Activated naive CD4-positive, alpha-beta T cell treated with anti-CD3 and anti-CD28 coated beads, Interleukin-2, amount 10 ng/mL, durations not matched to agents 7 days and 5 days (primary cell): ENCODE data around the gene CTSH.
"Not testable (repeated sequence)": the region's sequence is repeated elsewhere in the genome, so short reads cannot be mapped to it uniquely, and the experiment has no call there.

Experiments used
- CTCF ChIA-PET: fragments of 350-600 bp; sonication (Branson Sonifier 250); formaldehyde crosslinking; loops from one replicate; lab custom pipeline; 2021; ENCODE audit warnings: antibody characterized with exemption; lab: Charles Lee
- DNase-seq: peaks from one replicate; pipeline ENCODE4 v3.0.0-alpha.2; 2020
- H3K27ac Mint-ChIP-seq: one replicate; pipeline ENCODE4 v1.8.0; 2021; ENCODE audit warnings: mild to moderate bottlenecking, moderate library complexity, mixed read lengths
- H3K27me3 Mint-ChIP-seq: one replicate; pipeline ENCODE4 v1.8.0; 2021; ENCODE audit warnings: mild to moderate bottlenecking, mixed read lengths
- H3K36me3 Mint-ChIP-seq: one replicate; pipeline ENCODE4 v1.8.0; 2021; ENCODE audit warnings: mixed read lengths
- H3K4me1 Mint-ChIP-seq: one replicate; pipeline ENCODE4 v1.8.0; 2021; ENCODE audit warnings: mixed read lengths
- H3K4me3 Mint-ChIP-seq: one replicate; pipeline ENCODE4 v1.8.0; 2021; ENCODE audit warnings: mild to moderate bottlenecking, moderate library complexity, mixed read lengths
- H3K9me3 Mint-ChIP-seq: one replicate; pipeline ENCODE4 v1.8.0; 2021; ENCODE audit warnings: mixed read lengths

Gene CTSH

DNA sequence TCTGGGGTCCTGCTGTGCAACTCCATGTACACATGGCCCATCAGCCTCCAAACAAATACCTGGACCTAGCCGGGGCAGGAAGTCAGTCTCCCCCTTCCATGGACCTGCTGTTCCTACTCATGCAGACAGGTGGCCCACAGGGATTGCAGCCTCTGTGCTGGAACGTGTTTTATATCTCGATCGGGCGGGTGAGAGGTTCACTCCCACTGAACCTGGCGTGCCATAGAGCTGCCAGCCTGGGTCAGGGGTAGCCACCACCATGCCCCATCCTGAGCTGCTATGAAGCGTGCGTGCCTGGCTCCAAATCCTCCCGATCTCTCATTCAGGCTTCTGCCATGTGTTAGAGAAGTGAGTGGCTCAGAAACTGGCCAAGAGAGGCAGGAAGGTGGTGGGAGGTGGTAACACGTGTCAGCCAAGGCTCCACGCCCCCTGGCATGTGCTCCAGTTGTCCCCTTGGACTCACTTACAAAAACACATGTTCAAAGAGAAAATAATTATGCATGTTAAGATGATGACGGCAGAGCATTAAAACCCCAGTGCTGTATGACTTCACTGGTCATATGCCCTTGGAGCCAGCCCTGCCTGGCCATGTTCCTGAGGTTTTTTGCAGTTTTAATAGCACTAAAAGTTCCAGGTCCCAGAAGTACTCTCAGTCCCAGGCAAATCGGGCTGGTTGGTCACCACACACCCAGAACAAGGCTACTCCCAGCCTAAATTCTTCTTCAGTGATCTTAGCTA, 30.6 kb downstream of the CTSH start:
- no peak for DNase-seq
- Mint-ChIP-seq H3K4me3 (no peak overlapping the region), H3K9me3 (no peaks in the 10 kb centered on the region), H3K27me3 (no peaks in the 10 kb centered on the region), H3K27ac (no peak overlapping the region), H3K36me3 (peaks cover 48% of the 10 kb centered on the region), H3K4me1 (peaks cover 31% of the 10 kb centered on the region)
- CTCF ChIA-PET: interaction anchor here (0.6 to 1.7 kb wide), 4 partner anchors 8 to 281 kb away, joined by 3 to 6 read pairs (median 3); no protein-coding TSS in a partner anchor

DNA sequence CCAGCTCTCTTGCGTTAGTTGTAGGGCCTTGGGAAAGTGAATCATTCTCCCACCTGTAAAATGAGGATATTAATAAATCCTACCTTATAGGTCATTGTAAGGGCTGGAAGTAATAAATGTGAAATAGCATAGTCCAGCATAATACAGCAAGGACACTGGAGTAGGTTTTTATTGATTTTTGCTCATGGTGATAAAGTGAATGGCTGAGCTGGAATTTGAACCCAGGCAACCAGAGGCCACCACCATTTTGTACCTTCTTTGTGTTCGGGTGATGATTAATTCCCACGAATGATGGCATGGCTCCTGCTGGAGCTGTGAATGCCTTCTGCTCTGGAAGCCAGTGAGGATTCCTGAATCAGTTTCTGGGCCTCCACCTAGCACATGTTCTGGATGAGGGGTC, 31.8 kb downstream of the CTSH start:
- peaks cover 47% of the 10 kb centered on the region for H3K36me3 Mint-ChIP-seq
- H3K9me3 Mint-ChIP-seq: no peaks in the 10 kb centered on the region
- DNase-seq: no peak
- no peak overlapping the region for H3K27ac Mint-ChIP-seq
- H3K27me3 Mint-ChIP-seq: no peaks in the 10 kb centered on the region
- peaks cover 33% of the 10 kb centered on the region for H3K4me1 Mint-ChIP-seq
- CTCF ChIA-PET: interaction anchor here (1.4 to 7.5 kb wide), 2 partner anchors 66 to 113 kb away, joined by 3 to 36 read pairs; no protein-coding TSS in a partner anchor
- no peak overlapping the region for H3K4me3 Mint-ChIP-seq

DNA sequence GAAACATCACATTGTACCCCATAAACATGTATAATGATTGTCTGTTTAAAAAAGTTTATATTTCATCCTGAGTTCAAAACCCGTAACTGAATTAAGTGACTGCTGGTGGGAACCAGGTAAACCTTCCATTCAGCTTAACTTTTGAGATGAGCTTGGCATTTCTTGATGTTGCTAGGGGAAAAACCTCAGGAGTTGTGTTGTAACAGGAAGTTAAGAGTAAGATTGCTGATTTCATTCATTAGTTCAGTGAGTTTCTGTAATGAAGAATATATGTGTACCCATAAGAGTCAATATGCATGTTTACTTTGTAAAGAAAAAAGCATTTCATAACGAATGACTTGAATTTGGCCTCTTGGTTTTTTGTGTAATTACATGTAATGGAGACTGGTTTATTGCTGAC, 32.5 kb downstream of the CTSH start:
- Mint-ChIP-seq H3K4me3 (no peak overlapping the region), H3K27me3 (no peaks in the 10 kb centered on the region), H3K9me3 (no peaks in the 10 kb centered on the region), H3K27ac (peak overlapping the region; percentile 67), H3K36me3 (peaks cover 50% of the 10 kb centered on the region), H3K4me1 (peaks cover 33% of the 10 kb centered on the region)
- CTCF ChIA-PET: interaction anchor here (1.4 to 7.5 kb wide), 2 partner anchors 67 to 113 kb away, joined by 3 to 36 read pairs; no protein-coding TSS in a partner anchor
- no peak for DNase-seq

DNA sequence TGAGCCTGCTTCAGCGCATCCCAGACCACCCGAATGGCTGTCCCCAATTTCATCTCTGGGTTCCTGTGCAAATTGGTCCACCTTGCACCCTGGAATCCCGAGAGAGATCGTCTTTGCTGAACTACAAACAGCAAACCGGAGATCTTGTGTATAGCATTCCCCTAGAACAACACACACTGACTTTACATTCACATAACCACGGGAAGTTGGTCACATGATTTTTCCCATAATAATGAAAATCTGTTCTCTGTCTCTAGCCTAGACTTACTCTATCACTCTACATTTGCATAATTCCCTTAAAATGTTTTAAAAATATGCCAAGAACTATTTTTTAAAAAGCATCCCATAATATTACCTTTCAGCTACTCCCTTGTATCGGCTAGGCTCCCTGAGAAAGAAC, 34.6 kb downstream of the CTSH start:
- CTCF ChIA-PET: interaction anchor here (0.8 to 7.5 kb wide), 7 partner anchors 30 to 274 kb away, joined by 3 to 36 read pairs (median 7); no protein-coding TSS in a partner anchor
- no peak for DNase-seq
- H3K27me3 Mint-ChIP-seq: no peaks in the 10 kb centered on the region
- H3K4me1 Mint-ChIP-seq: peaks cover 33% of the 10 kb centered on the region
- H3K27ac Mint-ChIP-seq: peak overlapping the region; percentile 5
- H3K36me3 Mint-ChIP-seq: peaks cover 61% of the 10 kb centered on the region
- no peaks in the 10 kb centered on the region for H3K9me3 Mint-ChIP-seq
- no peak overlapping the region for H3K4me3 Mint-ChIP-seq

DNA sequence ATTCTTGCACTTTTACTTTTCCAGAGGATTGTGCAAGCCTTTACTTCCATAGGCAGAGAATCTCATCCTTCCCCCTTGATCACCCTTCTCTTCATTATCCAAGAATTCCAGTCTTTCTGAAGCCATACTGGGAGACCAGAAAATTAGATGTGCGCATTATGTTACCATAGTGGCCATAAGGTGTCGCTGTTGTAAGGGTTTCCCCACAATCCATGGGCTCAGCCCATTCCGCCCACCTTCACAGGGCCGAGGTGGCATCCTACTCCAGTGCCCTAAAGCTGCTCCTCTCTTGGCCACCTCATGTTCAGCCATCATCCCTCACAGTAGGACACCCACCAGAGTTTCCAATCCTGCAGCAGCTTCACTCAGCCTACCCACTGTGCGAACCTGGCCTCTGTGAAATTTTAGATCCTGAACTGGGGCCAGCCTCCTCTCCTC, 35.0 kb downstream of the CTSH start:
- H3K36me3 Mint-ChIP-seq: peaks cover 63% of the 10 kb centered on the region
- CTCF ChIA-PET: interaction anchor here (0.9 to 7.5 kb wide), 11 partner anchors 14 to 275 kb away, joined by 3 to 36 read pairs (median 7); no protein-coding TSS in a partner anchor
- DNase-seq: peak; percentile 47
- H3K27me3 Mint-ChIP-seq: no peaks in the 10 kb centered on the region
- H3K27ac Mint-ChIP-seq: peak overlapping the region; percentile 5
- no peak overlapping the region for H3K4me3 Mint-ChIP-seq
- peaks cover 33% of the 10 kb centered on the region for H3K4me1 Mint-ChIP-seq
- no peaks in the 10 kb centered on the region for H3K9me3 Mint-ChIP-seq

DNA sequence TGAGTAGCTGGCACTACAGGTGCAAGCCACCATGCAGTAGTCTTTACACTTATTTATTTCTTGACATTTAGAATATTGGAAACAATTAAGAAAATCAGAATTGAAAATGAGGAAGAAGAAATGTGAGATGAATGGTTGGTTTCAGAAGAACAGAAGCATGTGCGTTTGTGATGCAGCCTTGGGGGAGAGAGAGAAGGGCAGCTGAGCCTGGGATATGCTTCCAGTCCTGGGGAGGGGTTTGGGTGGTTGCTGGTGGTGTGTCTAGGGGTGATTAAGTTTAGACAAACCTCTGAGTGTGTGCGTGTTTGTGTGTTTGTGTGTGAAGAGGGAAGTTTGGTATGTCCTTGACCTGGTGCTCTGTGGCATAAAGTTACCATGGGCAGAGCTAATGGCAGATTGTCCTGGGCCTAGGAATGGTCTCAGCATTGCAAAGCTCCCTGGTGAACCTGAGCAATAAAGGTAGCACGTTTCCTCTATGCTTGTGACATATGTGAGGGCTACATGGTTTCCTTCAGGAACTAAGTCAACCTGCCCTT, 35.6 kb downstream of the CTSH start:
- Mint-ChIP-seq H3K4me1 (peaks cover 33% of the 10 kb centered on the region), H3K36me3 (peaks cover 65% of the 10 kb centered on the region), H3K27me3 (no peaks in the 10 kb centered on the region), H3K4me3 (no peak overlapping the region), H3K27ac (no peak overlapping the region), H3K9me3 (no peaks in the 10 kb centered on the region)
- CTCF ChIA-PET: interaction anchor here (0.9 to 7.5 kb wide), 15 partner anchors 12 to 275 kb away, joined by 3 to 36 read pairs (median 4); no protein-coding TSS in a partner anchor
- DNase-seq: no peak

DNA sequence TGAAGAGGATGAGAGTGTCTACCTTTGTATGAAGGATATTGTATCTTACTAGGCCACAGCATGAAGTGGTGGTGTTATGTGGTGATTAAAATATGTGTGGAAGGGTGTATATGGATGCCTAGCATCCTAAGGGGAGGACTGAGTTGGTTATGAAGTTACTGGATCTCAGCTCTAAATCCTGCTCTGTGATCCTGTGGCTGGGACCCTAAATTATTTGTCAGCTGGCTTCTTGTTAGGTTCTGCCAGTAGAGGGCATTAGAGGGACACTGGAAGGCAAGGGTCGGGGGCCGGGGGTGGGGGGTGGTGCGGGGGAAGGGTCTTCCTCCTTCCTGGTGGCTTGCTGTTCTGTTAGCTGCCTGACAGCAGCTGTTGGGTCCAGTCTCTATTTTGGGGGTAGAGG, 37.3 kb downstream of the CTSH start:
- Mint-ChIP-seq H3K4me3 (no peak overlapping the region), H3K27me3 (no peaks in the 10 kb centered on the region), H3K27ac (no peak overlapping the region), H3K9me3 (no peaks in the 10 kb centered on the region), H3K4me1 (peaks cover 29% of the 10 kb centered on the region), H3K36me3 (peaks cover 62% of the 10 kb centered on the region)
- DNase-seq: no peak
- CTCF ChIA-PET: interaction anchor here (1.3 to 7.5 kb wide), 6 partner anchors 8 to 277 kb away, joined by 4 to 36 read pairs (median 7); no protein-coding TSS in a partner anchor

DNA sequence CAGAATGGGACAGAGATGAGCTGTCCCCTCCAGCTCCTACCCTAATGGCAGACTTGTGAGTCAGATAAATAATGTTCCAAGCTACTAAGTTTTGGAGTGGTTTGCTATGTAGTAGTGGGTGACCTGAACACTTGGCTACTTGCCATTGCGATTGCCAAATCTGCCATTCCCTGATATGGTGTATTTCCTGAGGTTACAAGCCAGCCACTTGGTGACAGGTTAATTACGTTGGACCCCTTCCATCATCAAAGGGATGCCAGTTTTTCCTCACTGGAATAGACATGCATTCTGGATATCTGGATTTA, 38.6 kb downstream of the CTSH start:
- no peak overlapping the region for H3K27ac Mint-ChIP-seq
- CTCF ChIA-PET: interaction anchor here (1.1 to 7.5 kb wide), 6 partner anchors 9 to 278 kb away, joined by 3 to 36 read pairs (median 6); no protein-coding TSS in a partner anchor
- no peak overlapping the region for H3K4me3 Mint-ChIP-seq
- no peaks in the 10 kb centered on the region for H3K27me3 Mint-ChIP-seq
- no peaks in the 10 kb centered on the region for H3K9me3 Mint-ChIP-seq
- no peak for DNase-seq
- H3K4me1 Mint-ChIP-seq: peaks cover 25% of the 10 kb centered on the region
- H3K36me3 Mint-ChIP-seq: peaks cover 61% of the 10 kb centered on the region

DNA sequence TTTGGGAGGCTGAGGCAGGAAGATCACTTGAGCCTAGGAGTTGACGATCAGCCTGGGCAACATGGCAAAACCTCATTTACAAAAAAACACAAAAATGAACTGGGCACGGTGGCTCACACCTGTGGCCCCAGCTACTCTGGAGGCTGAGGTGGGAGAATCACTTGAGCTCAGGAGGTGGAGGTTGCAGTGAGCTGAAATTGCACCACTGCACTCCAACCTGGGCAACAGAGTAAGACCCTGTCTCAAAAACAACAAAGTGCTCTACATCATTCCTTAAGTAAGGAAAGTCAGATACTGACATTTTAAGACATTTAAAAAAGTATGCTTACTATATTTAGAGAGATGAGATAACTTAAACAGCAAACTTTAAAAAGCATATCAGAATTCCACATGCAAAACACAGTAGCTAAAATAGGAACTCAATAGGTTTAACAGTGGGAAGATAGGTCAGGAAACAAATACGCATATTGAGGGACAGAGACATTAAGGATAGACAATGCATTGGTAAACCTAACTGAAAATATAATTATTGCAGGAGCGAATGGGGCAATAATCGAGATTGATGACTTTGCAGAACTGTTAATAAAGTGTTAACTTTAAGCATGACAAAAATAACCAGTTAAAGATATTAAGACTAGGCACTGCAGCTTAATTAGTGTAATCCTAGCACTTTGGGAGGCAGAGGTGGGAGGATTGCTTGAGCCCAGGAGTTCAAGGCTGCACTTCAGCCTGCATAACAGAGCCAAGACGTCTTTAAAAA, 40.1 kb downstream of the CTSH start:
- no peak for DNase-seq
- Mint-ChIP-seq H3K36me3 (peaks cover 53% of the 10 kb centered on the region), H3K27me3 (no peaks in the 10 kb centered on the region), H3K9me3 (no peaks in the 10 kb centered on the region), H3K4me1 (peaks cover 12% of the 10 kb centered on the region), H3K27ac (peak overlapping the region; percentile 19), H3K4me3 (no peak overlapping the region)
- CTCF ChIA-PET: interaction anchor here (0.8 to 4.8 kb wide), 3 partner anchors 10 to 101 kb away, joined by 3 to 30 read pairs (median 3); no protein-coding TSS in a partner anchor

DNA sequence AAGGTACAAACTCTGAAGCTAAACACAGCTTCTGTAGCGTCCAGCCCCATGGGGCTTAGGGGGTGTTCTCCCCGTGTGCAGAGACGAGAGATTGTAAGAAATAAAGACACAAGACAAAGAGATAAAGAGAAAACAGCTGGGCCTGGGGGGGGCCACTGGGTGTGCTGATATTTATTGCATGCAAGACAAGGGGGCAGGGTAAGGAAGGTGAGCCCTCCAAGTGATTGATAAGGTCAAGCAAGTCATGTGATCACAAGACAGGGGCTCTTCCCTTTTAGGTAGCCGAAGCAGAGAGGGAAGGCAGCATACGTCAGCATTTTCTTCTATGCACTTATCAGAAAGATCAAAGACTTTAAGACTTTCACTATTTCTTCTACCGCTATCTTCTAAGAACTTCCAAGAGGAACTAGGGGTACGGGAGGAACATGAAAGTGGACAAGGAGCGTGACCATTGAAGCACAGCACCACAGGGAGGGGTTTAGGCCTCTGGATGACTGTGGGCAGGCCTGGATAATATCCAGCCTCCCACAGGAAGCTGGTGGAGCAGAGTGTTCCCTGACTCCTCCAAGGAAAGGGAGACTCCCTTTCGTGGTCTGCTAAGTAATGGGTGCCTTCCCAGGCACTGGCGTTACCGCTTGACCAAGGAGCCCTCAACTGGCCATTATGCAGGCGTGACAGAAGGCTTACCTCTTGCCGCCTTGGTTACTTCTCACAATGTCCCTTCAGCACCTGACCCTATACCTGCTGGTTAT, 42.4 kb downstream of the CTSH start:
- H3K4me1 Mint-ChIP-seq, H3K4me3 Mint-ChIP-seq, DNase-seq, H3K9me3 Mint-ChIP-seq, H3K27me3 Mint-ChIP-seq, H3K27ac Mint-ChIP-seq: not testable (repeated sequence)
- CTCF ChIA-PET: interaction anchor here (0.9 kb wide), 1 partner anchor 105 kb away, joined by 3 read pairs; no protein-coding TSS in a partner anchor
- peaks cover 59% of the 10 kb centered on the region for H3K36me3 Mint-ChIP-seq

DNA sequence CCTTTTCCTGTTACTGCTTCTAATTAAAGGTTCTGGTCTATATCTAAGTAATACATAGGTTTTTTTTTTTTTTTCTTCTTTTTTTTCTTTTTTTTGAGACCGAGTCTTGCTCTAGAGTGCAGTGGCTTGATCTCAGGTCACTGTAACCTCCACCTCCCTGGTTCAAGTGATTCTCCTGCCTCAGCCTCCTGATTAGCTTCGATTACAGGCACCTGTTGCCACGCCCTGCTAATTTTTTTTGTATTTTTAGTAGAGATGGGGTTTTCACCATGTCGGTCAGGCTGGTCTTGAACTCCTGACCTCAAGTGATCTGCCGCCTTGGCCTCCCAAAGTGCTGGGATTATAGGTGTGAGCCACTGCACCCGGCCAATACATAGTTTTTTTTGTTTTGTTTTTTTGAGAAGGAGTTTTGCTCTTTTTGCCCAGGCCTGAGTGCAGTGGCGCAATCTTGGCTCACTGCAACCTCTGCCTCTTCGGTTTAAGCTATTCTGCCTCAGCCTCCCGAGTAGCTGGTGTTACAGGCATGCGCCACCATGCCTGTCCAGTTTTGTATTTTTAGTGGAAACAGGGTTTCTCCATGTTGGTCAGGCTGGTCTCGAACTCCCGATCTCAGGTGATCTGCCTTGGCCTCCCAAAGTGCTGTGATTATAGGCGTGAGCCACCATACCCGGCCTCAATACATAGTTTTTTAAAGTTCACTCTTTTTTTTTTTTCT, 43.9 kb downstream of the CTSH start:
- H3K4me3 Mint-ChIP-seq, H3K9me3 Mint-ChIP-seq, DNase-seq, H3K27me3 Mint-ChIP-seq, H3K4me1 Mint-ChIP-seq: not testable (repeated sequence)
- Mint-ChIP-seq H3K27ac (peak overlapping the region; percentile 14), H3K36me3 (peaks cover 53% of the 10 kb centered on the region)
- CTCF ChIA-PET: interaction anchor here (1.0 to 1.3 kb wide), 2 partner anchors 10 kb away, joined by 3 read pairs; no protein-coding TSS in a partner anchor

DNA sequence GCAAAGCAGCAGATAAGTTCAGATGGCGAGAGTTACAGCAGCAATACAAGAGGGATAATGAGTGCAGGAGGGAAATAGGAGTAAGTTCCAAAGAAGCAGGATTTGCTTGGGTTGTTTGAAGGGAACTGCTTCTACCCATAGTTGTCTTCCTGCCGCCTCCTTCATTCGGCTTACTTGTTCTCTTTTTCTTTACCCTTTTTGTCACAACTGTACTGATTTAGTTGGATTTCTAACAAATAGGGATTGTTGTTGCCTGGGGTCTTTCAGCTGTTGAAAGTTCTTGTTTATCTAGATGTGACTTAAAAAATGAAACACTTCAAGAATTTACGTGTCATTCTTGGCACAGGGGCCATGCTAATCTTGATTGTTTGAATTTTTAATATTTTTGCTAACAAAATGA, 46.3 kb downstream of the CTSH start:
- CTCF ChIA-PET: interaction anchor here (0.7 kb wide), 1 partner anchor 286 kb away, joined by 3 read pairs; no protein-coding TSS in a partner anchor
- Mint-ChIP-seq H3K27me3 (no peaks in the 10 kb centered on the region), H3K27ac (no peak overlapping the region), H3K4me1 (peaks cover 6% of the 10 kb centered on the region), H3K4me3 (no peak overlapping the region), H3K36me3 (peaks cover 54% of the 10 kb centered on the region), H3K9me3 (no peaks in the 10 kb centered on the region)
- no peak for DNase-seq

DNA sequence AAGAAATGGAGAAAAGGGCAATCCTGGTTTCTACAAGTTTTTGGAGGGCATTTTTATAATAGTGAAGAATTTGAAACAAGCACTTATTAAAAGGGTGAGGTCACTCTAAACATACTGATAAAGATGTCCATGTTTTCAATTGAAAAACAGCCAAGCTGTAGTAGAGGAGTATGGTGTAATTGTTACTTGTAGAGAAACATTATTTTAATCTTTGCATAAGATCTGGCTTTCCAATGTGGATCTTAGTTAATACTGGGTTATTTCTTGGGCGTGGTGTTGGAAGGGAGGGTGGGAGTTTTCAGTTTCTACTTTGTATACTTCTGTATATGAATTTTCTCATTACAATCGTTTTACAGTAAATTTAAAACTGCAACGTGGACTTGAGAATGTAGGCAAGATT, 49.4 kb downstream of the CTSH start:
- Mint-ChIP-seq H3K36me3 (peaks cover 71% of the 10 kb centered on the region), H3K9me3 (no peaks in the 10 kb centered on the region), H3K27ac (no peak overlapping the region), H3K4me3 (no peak overlapping the region), H3K27me3 (no peaks in the 10 kb centered on the region), H3K4me1 (no peaks in the 10 kb centered on the region)
- CTCF ChIA-PET: no interaction called here
- no peak for DNase-seq
